Amygdala (tissue), 56 donors: ENCODE results near the gene ZNF264.
"Not testable (repeated sequence)": the region's sequence is repeated elsewhere in the genome, so short reads cannot be mapped to it uniquely, and the experiment has no call there.

ENCODE experiments used
- DNase-seq, 56 donors: peaks; one replicate each; lab custom pipeline; 2025; lab: John Stamatoyannopoulos, UW

Gene ZNF264

GRCh38 chr19:57244513-57244912 is 53.2 kb downstream of the ZNF264 start:
- no peak for DNase-seq

- no peak for DNase-seq
Measured at GRCh38 chr19:57245066-57245465, 53.8 kb downstream of the ZNF264 start.

GRCh38 chr19:57245959-57246358 is 54.7 kb downstream of the ZNF264 start:
- DNase-seq: no peak

- no peak for DNase-seq
Measured at GRCh38 chr19:57248646-57249045, 57.3 kb downstream of the ZNF264 start.

GRCh38 chr19:57249329-57249728 is 58.0 kb downstream of the ZNF264 start:
- DNase-seq: no peak

GRCh38 chr19:57253767-57254166 is 62.5 kb downstream of the ZNF264 start:
- DNase-seq: not testable (repeated sequence)

GRCh38 chr19:57262044-57262443 is 70.7 kb downstream of the ZNF264 start:
- no peak for DNase-seq

- no peak for DNase-seq
Measured at GRCh38 chr19:57263244-57263741, 72.0 kb downstream of the ZNF264 start.

- DNase-seq: no peak
Measured at GRCh38 chr19:57267291-57267690, 76.0 kb downstream of the ZNF264 start.

GRCh38 chr19:57269515-57270250 is 78.4 kb downstream of the ZNF264 start:
- DNase-seq: no peak

- no peak for DNase-seq
Measured at GRCh38 chr19:57271280-57271679, 80.0 kb downstream of the ZNF264 start.
